Prostate gland (tissue), 2 donors: Measurements from ENCODE around the gene TMEM139. TPM values are rescaled to one million over a fixed set of nuclear protein-coding genes. Genes with fewer than 3 reads are reported as not detected.

ENCODE experiments used
- DNase-seq: peaks from one replicate; pipeline ENCODE4 v3.0.0-alpha.2; 2019; ENCODE audit warnings: low spot score
- H3K27ac ChIP-seq, 2 donors: fragments of 200-600 bp; sonication (generic); 2 replicates each; pipeline ENCODE4 v1.5.1; 2017 to 2019
- H3K27me3 ChIP-seq: fragments of 200-600 bp; sonication (generic); replicated peaks from 2 replicates; pipeline ENCODE4 v1.5.1; 2019; ENCODE audit not compliant: insufficient read depth
- H3K36me3 ChIP-seq, 2 donors: fragments of 200-600 bp; sonication (generic); 1 replicate in 1 of 2; 2 replicates in 1 of 2; pipeline versions ENCODE4 v1.5.1 to v1.8.1; 2017 to 2019
- H3K4me1 ChIP-seq: fragments of 200-600 bp; sonication (generic); replicated peaks from 2 replicates; pipeline ENCODE4 v1.5.1; 2019
- H3K4me3 ChIP-seq, 2 donors: fragments of 200-600 bp; sonication (generic); 2 replicates each; pipeline ENCODE4 v1.5.1; 2017 to 2019
- H3K9me3 ChIP-seq: fragments of 200-600 bp; sonication (generic); 2 replicates; pipeline ENCODE4 v1.5.1; 2017
- POLR2A ChIP-seq: fragments of 450-650 bp; IDR thresholded peaks from one replicate; pipeline ENCODE4 v1.6.1; 2016; ENCODE audit warnings: antibody characterized with exemption, mild to moderate bottlenecking
- POLR2AphosphoS5 ChIP-seq: sonication (generic); formaldehyde crosslinking; IDR thresholded peaks from one replicate; pipeline ENCODE4 v1.6.1; 2017; ENCODE audit warnings: antibody characterized with exemption
- WGBS: methylation state at CpG from one replicate; pipeline ENCODE4 v1.1.5; 2018; 5-methylcytosine and 5-hydroxymethylcytosine counted together
- intact Hi-C: fragments of 100-400 bp; cut with DNase I; formaldehyde crosslinking; loops from one replicate; pipeline ENCODE4 v1.14.2; 2022
- total RNA-seq, 2 donors: library from RNA; depleted of rRNA; stranded (reverse); fragments of >200 nt; gene quantifications; one replicate each; pipeline ENCODE4 v1.1.0, GENCODE V29; 2016
- TF ChIP-seq, protein P1 (sequence below), 4 experiments: fragments of 200-600 bp in 2 of 4; fragments of 450-650 bp in 2 of 4; sonication (generic) in 2 of 4; IDR thresholded peaks; 1 replicate in 3 of 4; 2 replicates in 1 of 4; pipeline ENCODE4 v1.5.1; 2016 to 2019; ENCODE audit warnings: antibody characterized with exemption in 4 of 4, mild to moderate bottlenecking in 2 of 4, moderate library complexity in 2 of 4

TMEM139 gene
- total RNA-seq, 2 donors from 2014 or later: 0.51 to 7.7 TPM

DNA sequence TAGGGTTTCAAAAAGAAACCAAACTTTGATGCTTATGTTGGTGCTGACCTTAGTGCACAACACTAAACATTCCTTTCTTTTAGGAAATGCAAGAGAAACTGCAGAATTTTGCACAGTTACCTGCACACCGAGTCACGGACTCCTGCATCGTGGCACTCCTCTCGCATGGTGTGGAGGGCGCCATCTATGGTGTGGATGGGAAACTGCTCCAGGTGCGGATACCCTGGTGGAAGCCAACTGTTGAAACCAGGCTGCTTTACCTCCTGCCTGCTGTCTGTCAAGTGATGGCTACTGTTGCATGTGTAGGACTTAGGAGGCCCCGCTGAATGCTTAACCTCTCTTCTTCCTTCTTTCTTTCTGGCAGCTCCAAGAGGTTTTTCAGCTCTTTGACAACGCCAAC is 15.1 kb downstream of the TMEM139 start:
- H3K4me1 ChIP-seq: peaks cover 10% of the 10 kb centered on the region
- no peaks in the 10 kb centered on the region for H3K27me3 ChIP-seq
- DNase-seq: no peak
- peaks cover 2 to 3% of the 10 kb centered on the region in 2 donors for H3K36me3 ChIP-seq
- WGBS: 72% methylated on average over 8 of the region's 8 CpGs
- H3K4me3 ChIP-seq: no peak overlapping the region
- H3K27ac ChIP-seq: no peak overlapping the region
- TF ChIP-seq, protein P1, sequence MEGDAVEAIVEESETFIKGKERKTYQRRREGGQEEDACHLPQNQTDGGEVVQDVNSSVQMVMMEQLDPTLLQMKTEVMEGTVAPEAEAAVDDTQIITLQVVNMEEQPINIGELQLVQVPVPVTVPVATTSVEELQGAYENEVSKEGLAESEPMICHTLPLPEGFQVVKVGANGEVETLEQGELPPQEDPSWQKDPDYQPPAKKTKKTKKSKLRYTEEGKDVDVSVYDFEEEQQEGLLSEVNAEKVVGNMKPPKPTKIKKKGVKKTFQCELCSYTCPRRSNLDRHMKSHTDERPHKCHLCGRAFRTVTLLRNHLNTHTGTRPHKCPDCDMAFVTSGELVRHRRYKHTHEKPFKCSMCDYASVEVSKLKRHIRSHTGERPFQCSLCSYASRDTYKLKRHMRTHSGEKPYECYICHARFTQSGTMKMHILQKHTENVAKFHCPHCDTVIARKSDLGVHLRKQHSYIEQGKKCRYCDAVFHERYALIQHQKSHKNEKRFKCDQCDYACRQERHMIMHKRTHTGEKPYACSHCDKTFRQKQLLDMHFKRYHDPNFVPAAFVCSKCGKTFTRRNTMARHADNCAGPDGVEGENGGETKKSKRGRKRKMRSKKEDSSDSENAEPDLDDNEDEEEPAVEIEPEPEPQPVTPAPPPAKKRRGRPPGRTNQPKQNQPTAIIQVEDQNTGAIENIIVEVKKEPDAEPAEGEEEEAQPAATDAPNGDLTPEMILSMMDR (IDR thresholded peaks at IDR 0.05): peak in 2 of 4 experiments; percentile 29 to 37
- TF ChIP-seq POLR2A: no peak
- H3K9me3 ChIP-seq: no peaks in the 10 kb centered on the region
- intact Hi-C loops: loop anchor here (5.0 kb wide), 1 partner anchor 117 kb away; no protein-coding TSS in a partner anchor

- TF ChIP-seq POLR2AphosphoS5: peak; percentile 70
- TF ChIP-seq, protein P1 (IDR thresholded peaks at IDR 0.05): no peak
- intact Hi-C loops: loop anchor here (5.0 kb wide), 1 partner anchor 116 kb away; no protein-coding TSS in a partner anchor
- Histone ChIP-seq H3K36me3 (no peaks in the 10 kb centered on the region), H3K9me3 (no peaks in the 10 kb centered on the region), H3K4me1 (peaks cover 10% of the 10 kb centered on the region), H3K27me3 (no peaks in the 10 kb centered on the region), H3K4me3 (no peak overlapping the region), H3K27ac (peak overlapping the region; percentile 23 to 41)
- 40% methylated on average over 8 of the region's 8 CpGs for WGBS
- DNase-seq: no peak
Measured at GRCh38 chr7:143300959-143301935, 16.5 kb downstream of the TMEM139 start.

DNA sequence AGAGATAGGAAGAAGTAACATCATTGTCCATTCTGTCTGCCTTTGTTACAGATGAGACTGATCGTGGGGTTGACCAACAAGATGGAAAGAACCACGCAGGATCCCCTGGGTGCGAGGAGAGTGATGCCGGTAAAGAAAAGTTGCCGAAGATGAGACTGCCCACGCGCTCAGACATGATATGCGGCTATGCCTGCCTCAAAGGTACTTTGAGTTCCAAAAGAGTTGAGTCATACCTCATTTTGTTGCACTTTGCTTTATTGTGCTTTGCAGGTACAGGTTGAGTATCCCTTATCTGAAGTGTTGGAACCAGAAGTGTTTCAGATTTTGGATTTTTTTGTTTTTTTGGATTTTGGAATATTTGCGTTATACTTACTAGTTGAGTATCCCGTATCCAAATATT is 19.0 kb downstream of the TMEM139 start:
- H3K27ac ChIP-seq: no peak overlapping the region
- WGBS: 92% methylated on average over 10 of the region's 10 CpGs
- TF ChIP-seq, protein P1 (IDR thresholded peaks at IDR 0.05): no peak
- TF ChIP-seq POLR2AphosphoS5: no peak
- TF ChIP-seq POLR2A: no peak
- intact Hi-C loops: loop anchor here (5.0 kb wide), 1 partner anchor 114 kb away; no protein-coding TSS in a partner anchor
- H3K27me3 ChIP-seq: no peaks in the 10 kb centered on the region
- no peaks in the 10 kb centered on the region for H3K9me3 ChIP-seq
- H3K4me1 ChIP-seq: peaks cover 10% of the 10 kb centered on the region
- DNase-seq: no peak
- H3K36me3 ChIP-seq: no peaks in the 10 kb centered on the region
- H3K4me3 ChIP-seq: no peak overlapping the region

DNA sequence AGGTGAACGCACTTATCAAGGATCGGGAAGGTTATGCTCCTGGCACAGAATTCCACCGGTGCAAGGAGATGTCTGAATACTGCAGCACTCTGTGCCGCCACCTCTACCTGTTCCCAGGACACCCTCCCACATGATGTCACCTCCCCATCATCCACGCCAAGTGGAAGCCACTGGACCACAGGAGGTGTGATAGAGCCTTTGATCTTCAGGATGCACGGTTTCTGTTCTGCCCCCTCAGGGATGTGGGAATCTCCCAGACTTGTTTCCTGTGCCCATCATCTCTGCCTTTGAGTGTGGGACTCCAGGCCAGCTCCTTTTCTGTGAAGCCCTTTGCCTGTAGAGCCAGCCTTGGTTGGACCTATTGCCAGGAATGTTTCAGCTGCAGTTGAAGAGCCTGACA is 20.2 kb downstream of the TMEM139 start:
- peaks cover 10% of the 10 kb centered on the region for H3K4me1 ChIP-seq
- no peak overlapping the region for H3K4me3 ChIP-seq
- WGBS: 83% methylated on average over 6 of the region's 6 CpGs
- H3K27me3 ChIP-seq: no peaks in the 10 kb centered on the region
- no peaks in the 10 kb centered on the region for H3K36me3 ChIP-seq
- no peaks in the 10 kb centered on the region for H3K9me3 ChIP-seq
- intact Hi-C loops: loop anchor here (5.0 kb wide), 1 partner anchor 112 kb away; no protein-coding TSS in a partner anchor
- TF ChIP-seq, protein P1 (IDR thresholded peaks at IDR 0.05): no peak
- TF ChIP-seq POLR2AphosphoS5 (no peak), POLR2A (no peak)
- DNase-seq: no peak
- H3K27ac ChIP-seq: no peak overlapping the region
